ENCODE results near the gene PVALB.

The PVALB gene

DNA sequence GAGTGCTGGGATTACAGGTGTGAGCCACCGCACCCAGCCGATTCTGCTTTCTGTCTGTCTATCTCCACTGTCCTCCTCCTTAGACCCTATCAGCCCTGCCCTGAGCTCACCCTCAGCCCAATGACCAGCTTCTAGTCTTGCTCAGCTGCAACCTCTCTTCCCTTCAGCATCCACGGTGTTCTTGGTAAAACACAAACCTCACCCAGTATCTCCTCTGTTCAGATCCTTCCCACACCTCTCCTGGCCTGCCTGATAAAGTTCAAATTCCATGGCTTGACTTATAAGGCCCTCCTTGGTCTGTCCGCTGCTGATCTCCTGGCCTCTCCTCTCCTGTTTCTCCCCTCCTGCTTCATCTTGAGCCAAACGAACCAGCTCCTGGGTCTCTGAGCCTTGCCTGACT is 29.4 kb upstream of the PVALB start:
- no peak for DNase-seq

GRCh38 chr22:36840106-36840505 is 23.3 kb upstream of the PVALB start:
- no peak for DNase-seq

DNA sequence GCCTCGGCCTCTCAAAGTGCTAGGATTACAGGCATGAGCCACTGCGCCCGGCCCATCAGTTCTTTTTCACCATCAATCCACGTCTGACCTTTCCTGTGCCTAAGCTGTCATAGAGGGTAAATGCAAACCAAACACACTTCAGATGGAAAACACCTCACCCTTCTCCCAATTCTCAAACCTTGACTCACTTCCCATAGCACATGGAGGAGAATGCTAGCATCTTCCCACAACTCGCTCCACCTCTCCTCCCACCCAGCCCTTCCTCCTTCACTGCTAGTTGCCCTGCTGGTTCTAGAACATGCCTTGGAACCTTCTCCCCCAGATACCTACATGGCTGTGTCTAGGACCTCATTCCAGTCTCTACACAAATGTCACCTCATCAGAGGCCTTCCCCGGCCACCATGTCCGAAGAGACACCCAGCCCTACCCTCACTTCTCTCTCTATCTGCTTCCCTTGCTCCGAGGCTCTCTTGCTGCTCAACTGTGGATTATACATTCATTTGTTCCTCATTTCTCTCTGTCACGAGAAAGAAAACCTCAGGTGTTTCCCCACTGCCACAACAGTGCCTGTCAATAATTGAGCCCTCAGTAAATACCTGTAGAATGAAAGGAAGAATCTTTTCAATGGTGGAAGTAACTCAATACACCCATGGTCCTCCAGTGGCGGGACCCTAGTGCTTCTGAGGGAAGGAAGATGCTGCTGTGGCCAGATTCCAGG is 22.7 kb upstream of the PVALB start:
- no peak for DNase-seq

- no peak for DNase-seq
These were observed 21.5 kb upstream of the PVALB start for GRCh38 chr22:36838119-36839030.

GRCh38 chr22:36835903-36836302 is 19.1 kb upstream of the PVALB start:
- no peak for DNase-seq

GRCh38 chr22:36833073-36833472 is 16.2 kb upstream of the PVALB start:
- DNase-seq: no peak

DNA sequence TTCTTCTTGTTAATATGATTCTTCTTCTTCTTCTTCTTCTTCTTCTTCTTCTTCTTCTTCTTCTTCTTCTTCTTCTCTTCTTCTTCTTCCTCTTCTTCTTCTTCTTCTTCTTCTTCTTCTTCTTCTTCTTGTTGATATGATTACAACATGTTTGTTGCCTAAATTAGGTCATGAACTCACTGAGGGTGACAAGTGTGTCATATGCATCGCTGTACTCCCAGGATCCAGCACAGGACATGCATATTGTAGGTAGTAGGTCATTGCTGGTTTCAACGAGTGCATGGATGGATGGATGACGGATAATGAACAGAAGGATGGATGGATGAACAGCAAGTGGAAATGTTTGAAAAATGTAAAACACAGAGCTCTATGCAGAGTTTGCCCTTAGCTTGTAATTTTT is 14.9 kb upstream of the PVALB start:
- no peak for DNase-seq

DNA sequence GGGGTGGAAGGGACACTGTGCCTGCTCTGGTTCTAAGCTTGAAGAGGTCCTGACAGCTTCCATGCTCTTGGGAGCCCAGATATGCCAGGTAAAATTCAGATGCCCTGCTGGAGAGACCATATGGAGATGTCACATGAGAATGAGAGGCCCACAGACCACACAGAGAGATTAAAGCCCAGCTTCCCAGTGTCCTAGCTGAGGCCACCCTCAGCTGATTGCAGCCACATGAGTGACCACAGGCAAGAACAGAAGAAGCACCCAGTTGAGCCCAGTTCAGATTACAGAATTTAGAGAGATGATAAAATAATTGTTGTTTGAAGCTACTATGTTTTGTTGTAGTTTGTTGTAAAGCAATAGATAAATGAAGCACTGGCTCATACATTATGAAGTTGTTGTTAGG is 14.4 kb upstream of the PVALB start:
- no peak for DNase-seq

GRCh38 chr22:36830601-36831000 is 13.8 kb upstream of the PVALB start:
- no peak for DNase-seq

DNA sequence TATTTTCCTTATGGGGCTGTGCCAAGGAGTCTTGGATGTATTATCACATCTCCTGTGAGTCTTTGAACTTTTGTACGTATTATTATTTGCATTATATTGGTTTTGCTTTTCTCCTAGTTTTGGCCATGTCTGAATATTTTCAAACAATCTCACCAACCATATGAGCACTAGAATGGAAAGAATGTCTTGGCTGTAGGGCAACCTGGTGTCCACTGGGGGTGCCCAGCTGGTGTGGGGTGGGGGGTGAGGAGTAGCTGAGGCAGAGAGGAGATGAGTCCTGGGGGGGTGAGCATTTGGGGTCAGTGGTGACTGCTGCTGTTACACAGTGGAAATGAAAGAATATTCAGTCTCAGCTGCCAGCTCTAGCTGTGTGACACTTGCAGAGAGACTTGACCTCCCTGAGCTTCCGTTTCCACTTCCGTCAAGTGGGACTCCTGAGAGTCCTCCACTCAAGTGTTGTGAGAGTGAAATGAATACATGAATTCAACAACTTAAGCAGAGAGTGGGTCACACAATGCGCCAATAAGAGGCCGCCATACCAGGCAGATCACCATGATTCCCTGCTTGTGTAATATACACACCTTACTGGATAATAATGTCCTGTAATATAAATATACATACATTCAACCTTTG is 12.7 kb upstream of the PVALB start:
- DNase-seq: no peak

DNA sequence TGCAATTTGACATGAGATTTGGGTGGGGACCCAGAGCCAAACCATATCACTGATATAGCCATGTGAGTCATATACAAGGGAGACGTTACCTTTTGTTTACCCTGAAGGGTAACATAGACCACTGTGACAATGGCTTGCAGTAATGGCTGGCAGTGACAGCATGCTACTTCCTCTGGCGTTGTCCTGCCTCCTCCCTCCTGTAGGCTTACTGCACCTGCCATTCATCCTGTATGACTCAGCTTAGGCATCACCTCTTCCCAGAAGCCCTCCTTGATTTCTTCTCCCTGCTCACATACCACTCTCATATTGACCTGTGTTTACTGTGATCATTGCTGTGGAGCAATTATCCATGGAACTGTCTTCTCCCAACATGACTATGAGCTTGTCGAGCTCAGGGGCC is 12.0 kb upstream of the PVALB start:
- DNase-seq: no peak

DNA sequence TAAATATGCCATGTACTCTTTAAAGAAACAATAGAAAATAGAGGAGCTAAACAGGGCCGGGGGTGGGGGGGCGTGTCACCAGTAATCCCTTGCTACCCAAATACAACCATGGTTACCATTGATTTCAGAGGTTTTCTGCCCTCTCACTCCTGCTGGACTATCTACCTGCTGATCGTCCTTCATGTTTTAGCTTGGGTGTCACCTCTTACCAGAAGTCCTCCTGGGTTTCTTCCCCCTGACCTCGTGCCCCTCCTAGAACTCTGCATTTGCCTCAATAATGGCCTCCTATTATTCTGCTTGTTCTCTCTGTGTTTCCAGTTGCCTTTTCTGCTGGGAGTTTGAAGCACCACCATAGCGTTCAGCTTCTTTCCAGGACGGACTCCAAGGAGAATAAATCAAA is 9.4 kb upstream of the PVALB start:
- DNase-seq: no peak

DNA sequence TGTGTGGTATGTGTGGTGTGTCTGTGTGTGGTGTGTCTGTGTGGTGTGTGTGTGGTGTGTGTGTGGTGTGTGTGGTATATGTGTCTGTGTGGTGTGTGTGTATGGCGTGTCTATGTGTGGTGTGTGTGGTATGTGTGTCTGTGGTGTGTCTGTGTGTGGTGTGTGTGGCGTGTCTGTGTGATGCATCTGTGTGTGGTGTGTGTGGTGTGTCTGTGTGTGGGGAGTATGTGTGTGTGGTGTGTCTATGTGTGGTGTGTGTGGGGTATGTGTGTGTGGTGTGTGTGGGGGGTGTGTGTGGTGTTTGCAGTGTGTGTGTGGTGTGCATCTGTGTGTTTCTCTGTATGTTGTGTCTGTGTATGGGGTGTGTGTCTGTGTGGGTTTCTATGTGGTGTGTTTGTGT is 7.8 kb upstream of the PVALB start:
- no peak for DNase-seq

DNA sequence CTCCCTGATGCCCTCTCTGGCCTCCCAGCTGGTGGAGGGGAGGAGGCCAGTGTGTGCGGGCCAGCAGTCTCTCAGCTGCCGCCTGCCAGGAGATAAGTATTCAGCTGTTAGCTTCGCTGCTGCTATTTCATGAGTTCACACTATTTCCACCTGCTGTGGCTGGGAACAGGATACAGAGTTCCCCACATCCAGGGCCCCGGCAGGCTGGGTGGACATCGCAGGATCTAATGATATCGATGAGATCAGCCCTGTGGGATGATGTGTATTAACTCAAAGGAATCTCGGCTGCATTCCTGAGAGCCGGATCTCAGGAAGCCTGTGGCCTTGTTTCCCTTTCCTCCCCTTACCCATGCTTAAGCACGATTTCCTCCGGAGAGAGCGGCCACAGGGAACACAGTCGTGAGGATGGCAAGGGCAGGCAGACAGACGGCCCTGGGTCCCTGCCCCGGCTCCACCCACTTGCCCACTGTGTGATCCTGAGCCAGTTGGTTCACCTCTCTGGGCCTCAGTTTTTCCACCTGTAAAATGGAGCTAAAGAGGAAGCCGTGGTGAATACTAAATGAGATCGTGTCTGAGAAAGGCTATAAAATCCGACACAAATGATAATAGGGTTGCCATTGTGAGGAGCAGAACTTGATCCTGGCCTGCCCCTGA is 6.5 kb upstream of the PVALB start:
- no peak for DNase-seq

GRCh38 chr22:36822581-36822980 is 5.7 kb upstream of the PVALB start:
- no peak for DNase-seq

DNA sequence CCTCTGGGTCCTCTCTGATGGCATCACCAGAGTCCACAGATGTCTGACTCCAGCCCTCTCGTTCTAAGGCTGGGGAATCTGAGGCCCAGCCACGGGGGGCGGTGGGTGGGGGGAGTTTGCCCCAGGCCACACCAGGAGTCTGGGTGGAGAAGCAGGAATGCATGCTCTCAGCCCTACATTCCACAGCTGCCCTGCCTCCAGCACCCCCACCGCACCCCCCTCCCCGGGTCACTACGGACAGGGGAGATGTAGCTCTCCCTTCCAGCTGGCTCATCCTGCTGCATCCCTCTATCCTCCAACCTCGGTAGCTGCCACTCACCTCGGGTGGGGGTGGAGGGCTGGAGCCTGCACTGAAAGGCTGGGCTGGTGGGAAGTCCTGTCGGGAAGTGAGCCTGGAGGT is 2.3 kb upstream of the PVALB start:
- DNase-seq: no peak

DNA sequence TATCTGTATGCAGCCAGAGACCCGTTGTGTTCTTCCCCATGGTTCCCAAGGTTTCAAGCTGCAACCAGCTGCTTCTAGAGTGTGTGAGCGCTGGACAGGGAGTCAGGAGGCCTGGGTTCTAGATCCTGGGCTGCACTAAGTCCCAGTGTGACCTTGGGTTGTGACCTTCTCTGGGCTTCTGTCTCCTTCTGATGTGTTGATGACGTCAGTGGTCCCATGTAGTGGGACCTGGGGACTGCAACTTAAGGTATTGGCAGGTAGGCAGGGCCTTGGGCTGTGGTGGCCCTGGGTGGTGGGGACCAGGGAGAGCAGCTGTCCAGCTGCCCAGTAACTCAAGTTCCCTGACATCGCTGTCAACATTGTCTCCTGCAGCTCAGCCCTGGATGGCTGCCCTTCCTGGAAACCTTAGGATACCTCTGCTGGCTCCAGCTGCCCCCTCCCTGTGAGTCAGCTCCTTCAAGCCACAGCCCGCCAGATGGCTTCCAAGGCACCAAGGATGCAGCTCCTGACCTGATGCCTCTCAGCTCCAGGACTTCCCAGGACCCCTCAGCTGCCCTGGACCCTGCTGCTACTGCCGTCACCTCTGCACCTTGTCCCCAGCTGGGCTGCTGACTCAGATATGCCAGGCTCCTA is 1.3 kb upstream of the PVALB start:
- no peak for DNase-seq

- DNase-seq: no peak
These were observed 652 bp upstream of the PVALB start for GRCh38 chr22:36817525-36817848.

DNA sequence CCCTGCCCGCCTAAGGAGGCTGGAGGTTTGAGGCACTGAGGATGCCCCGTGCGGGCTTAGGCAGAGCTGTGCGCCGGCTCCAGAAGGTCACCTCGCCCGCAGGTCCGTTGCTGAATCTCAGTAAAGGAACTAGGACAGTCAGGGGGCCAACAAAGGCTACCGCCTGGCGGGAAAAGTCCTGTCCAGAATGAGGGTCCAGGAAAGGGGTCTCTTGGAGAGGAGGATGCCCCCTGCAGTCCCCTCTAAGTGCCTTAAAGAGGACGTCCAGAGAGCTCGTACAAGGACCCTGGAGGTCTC is 548 bp downstream of the PVALB start:
- DNase-seq: no peak

GRCh38 chr22:36815558-36816338 is 1.1 kb downstream of the PVALB start:
- DNase-seq: no peak

- DNase-seq: no peak
These were observed 2.0 kb downstream of the PVALB start for GRCh38 chr22:36814801-36815200.

DNA sequence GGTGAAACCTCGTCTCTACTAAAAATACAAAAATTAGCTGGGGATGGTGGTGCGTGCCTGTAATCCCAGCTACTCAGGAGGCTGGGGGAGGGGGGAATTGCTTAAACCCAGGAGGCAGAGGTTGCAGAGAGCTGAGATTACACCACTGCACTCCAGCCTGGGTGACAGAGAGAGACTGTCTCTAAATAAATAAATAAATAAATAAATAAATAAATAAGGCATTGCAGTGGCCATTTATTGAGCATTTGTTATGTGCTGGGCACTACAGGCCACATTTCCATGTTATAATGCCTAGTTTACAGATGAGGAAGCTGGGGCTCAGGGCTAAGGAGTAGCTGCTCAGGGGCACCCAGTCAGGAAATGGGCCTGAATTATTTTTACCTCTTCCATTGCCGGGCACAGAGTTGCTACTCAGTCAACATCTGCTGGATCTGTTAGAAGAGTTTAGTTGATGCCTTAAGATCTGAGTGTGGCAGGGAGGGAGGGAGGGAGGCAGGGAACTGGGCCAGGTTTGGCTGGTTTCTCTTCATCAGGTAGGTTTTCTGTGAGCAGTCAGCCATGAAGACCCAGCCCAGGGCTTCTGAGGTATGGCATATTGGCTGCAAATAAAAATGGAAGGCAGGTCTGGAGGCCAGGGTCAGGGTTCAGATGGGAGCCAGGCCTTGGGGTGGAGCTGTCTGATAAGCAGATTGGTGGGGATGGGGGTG is 5.6 kb downstream of the PVALB start:
- DNase-seq: no peak

All from stimulated activated CD4-positive, alpha-beta T cell treated with anti-CD3 and anti-CD28 coated beads, Interleukin-4, amount 100 ng/mL, for 4 hours (primary cell).